Psoas muscle (tissue), 8 donors: ENCODE measurements around the gene COL4A2. TPM values are rescaled to one million over a fixed set of nuclear protein-coding genes. Genes with fewer than 3 reads are reported as not detected.
A peak's percentile ranks its signal among the peaks of the same experiment; 100 is the strongest.

Experiments
- ATAC-seq, 4 donors: fragments of 200-7000 bp; cut with Tn5 transposase; one replicate each; pipeline ENCODE4 v1.9.1; 2020; ENCODE audit warnings: moderate library complexity in 3 of 4, mild to moderate bottlenecking in 2 of 4
- DNase-seq, 2 donors: peaks; one replicate each; pipeline ENCODE4 v3.0.0-alpha.2; 2020
- H3K27ac ChIP-seq: fragments of 200-600 bp; one replicate; pipeline ENCODE4 v1.8.0; 2022
- H3K27me3 ChIP-seq, 3 donors: fragments of 200-600 bp in 1 of 3; one replicate each; pipeline versions ENCODE4 v1.6.1 to v1.8.0; 2013 to 2022; ENCODE audit warnings: low read length in 2 of 3, mild to moderate bottlenecking in 2 of 3, moderate library complexity in 1 of 3; ENCODE audit not compliant: insufficient read depth in 3 of 3
- H3K36me3 ChIP-seq, 2 donors: fragments of 200-600 bp in 1 of 2; one replicate each; pipeline versions ENCODE4 v1.6.1 to v1.8.0; 2013 to 2022; ENCODE audit warnings: low read depth in 1 of 2, mild to moderate bottlenecking in 1 of 2, moderate library complexity in 1 of 2; ENCODE audit not compliant: insufficient read depth in 1 of 2
- H3K4me1 ChIP-seq: fragments of 200-600 bp; one replicate; pipeline ENCODE4 v1.8.0; 2022
- H3K4me3 ChIP-seq: fragments of 200-600 bp; one replicate; pipeline ENCODE4 v1.8.0; 2022; ENCODE audit warnings: mild to moderate bottlenecking
- H3K9me3 ChIP-seq: fragments of 200-600 bp; one replicate; pipeline ENCODE4 v1.8.0; 2022
- WGBS, 3 donors: extraction: QIAGEN DNeasy Blood & Tissue Kit; methylation state at CpG; one replicate each; pipeline versions ENCODE4 v1.1.6 to v1.1.7; 2013; 5-methylcytosine and 5-hydroxymethylcytosine counted together
- intact Hi-C, 2 donors: fragments of 100-400 bp; cut with DNase I; formaldehyde crosslinking; loops; one replicate each; pipeline versions ENCODE4 v1.11.0 to v1.14.2; 2022
- polyA plus RNA-seq, 3 donors: library from polyadenylated mRNA; stranded (reverse); fragments of 200-250 nt; gene quantifications; one replicate each; pipeline ENCODE4 v1.2.3, GENCODE V29; 2013
- total RNA-seq, 4 donors: library from RNA; stranded (reverse); fragmentation: NEBNext Ultra II Directional in 2 of 4; extraction: Animal tissue kit (Norgen Biotek cat#: 25700) in 2 of 4; gene quantifications; one replicate each; pipeline versions ENCODE4 v1.2.1 to v1.2.4, GENCODE V29; 2021 to 2023
- TF ChIP-seq, protein P1 (sequence below): fragments of 200-600 bp; IDR thresholded peaks from one replicate; pipeline ENCODE4 v1.8.0; 2022; ENCODE audit warnings: antibody characterized with exemption
- donor health status: healthy with polysubstance abuse.
- donor health status: DM: no; HTN: no; CAD: no; lungs with moderate emphysema.
- donor health status: Bipolar disorder and iron deficiency.
- donor health status: healthy.
- donor health status: DM: yes; HTN: yes; CAD: no.
- donor health status: DM: no; HTN: no; CAD: no.
- donor health status: DM: no; HTN: no; CAD: no.
- donor health status: DM: yes; HTN: yes; CAD: no.

Gene COL4A2
- total and polyA plus RNA-seq, 7 donors: 25.8 to 84.5 (median 57.8) TPM

DNA sequence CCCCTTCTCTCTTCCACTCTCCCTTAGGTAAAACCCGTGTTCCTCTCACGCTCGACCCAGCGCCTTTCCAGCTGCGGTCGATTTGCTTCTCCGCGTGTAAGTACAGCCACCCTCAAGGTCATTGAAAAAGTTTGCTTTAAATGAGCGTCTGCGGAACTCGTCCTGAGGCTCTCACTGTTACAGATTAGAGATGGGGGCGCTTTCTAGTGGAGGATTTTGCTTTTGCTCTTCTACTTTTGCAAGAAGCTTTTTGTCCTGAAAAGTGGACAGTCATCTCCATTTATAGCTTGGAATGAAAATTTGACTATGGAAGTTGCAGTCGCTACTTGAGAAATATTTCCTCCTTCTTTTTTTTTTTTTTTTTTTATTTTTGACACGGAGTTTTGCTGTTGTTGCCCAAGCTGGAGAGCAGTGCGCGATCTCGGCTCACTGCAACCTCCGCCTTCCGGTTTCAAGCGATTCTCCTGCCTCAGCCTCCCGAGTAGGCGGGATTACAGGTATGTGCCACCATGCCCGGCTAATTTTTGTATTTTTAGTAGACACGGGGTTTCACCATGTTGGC is 255.0 kb downstream of the COL4A2 start:
- WGBS, 3 donors: 16 to 17% (median 16%) methylated on average over 24 of the region's 24 CpGs
- H3K4me1 ChIP-seq: peaks cover 11% of the 10 kb centered on the region
- TF ChIP-seq, protein P1, sequence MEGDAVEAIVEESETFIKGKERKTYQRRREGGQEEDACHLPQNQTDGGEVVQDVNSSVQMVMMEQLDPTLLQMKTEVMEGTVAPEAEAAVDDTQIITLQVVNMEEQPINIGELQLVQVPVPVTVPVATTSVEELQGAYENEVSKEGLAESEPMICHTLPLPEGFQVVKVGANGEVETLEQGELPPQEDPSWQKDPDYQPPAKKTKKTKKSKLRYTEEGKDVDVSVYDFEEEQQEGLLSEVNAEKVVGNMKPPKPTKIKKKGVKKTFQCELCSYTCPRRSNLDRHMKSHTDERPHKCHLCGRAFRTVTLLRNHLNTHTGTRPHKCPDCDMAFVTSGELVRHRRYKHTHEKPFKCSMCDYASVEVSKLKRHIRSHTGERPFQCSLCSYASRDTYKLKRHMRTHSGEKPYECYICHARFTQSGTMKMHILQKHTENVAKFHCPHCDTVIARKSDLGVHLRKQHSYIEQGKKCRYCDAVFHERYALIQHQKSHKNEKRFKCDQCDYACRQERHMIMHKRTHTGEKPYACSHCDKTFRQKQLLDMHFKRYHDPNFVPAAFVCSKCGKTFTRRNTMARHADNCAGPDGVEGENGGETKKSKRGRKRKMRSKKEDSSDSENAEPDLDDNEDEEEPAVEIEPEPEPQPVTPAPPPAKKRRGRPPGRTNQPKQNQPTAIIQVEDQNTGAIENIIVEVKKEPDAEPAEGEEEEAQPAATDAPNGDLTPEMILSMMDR: no peak
- no peak for DNase-seq
- H3K27ac ChIP-seq: peak overlapping the region; percentile 74
- no peaks in the 10 kb centered on the region for H3K9me3 ChIP-seq
- ATAC-seq: peak in 3 of 4 donors; percentile 15 to 30 (median 19)
- H3K36me3 ChIP-seq: no peaks in the 10 kb centered on the region
- peak overlapping the region; percentile 88 for H3K4me3 ChIP-seq
- H3K27me3 ChIP-seq: peaks cover 0 to 3% (median 0%) of the 10 kb centered on the region in 3 donors
- intact Hi-C loops: loop anchor here in 1 of 2 donors (5.0 kb wide), 1 partner anchor 105 kb away; no protein-coding TSS in a partner anchor

Other genes with a start within 250 kb of the COL4A2 start
- 100 to 1,000 TPM in 2 of 4 donors, 10 to 100 TPM in 2; 87.3 to 127 (median 110) TPM for gene COL4A1, start 127 bp upstream of the COL4A2 start, total RNA-seq
- gene COL4A1, start 127 bp upstream of the COL4A2 start, polyA plus RNA-seq: 100 to 1,000 TPM in 1 of 3 donors, 10 to 100 TPM in 2; 39.0 to 115 (median 60.2) TPM